HUES64 (cell line): ENCODE results near the gene ZNF22.
A peak's percentile ranks its signal among the peaks of the same experiment; 100 is the strongest.

Source experiments
- H3K27ac ChIP-seq: 2 replicates; pipeline ENCODE4 v1.7.0; 2013; ENCODE audit warnings: low read depth, low read length, inconsistent platforms
- H3K27me3 ChIP-seq: 2 replicates; pipeline ENCODE4 v1.6.1; 2013; ENCODE audit warnings: mild to moderate bottlenecking, low read length; ENCODE audit not compliant: insufficient read depth
- H3K36me3 ChIP-seq: 2 replicates; pipeline ENCODE4 v1.6.1; 2013; ENCODE audit warnings: mild to moderate bottlenecking, low read length; ENCODE audit not compliant: insufficient read depth
- H3K4me1 ChIP-seq: 2 replicates; pipeline ENCODE4 v1.6.1; 2013; ENCODE audit warnings: mild to moderate bottlenecking, low read length, moderate library complexity; ENCODE audit not compliant: insufficient read depth
- H3K4me3 ChIP-seq: 2 replicates; pipeline ENCODE4 v1.5.1; 2013; ENCODE audit warnings: mild to moderate bottlenecking, low read length, moderate library complexity
- H3K9ac ChIP-seq: 2 replicates; pipeline ENCODE4 v1.6.1; 2013; ENCODE audit warnings: mild to moderate bottlenecking, low read depth, low read length
- H3K9me3 ChIP-seq: 2 replicates; pipeline ENCODE4 v1.6.1; 2013; ENCODE audit warnings: low read depth, low read length; ENCODE audit not compliant: insufficient read depth
- WGBS: fragments of 150-250, 120-280 bp; methylation state at CpG from one replicate; pipeline ENCODE4 v1.1.7; 2013; ENCODE audit warnings: missing lambda C conversion rate; 5-methylcytosine and 5-hydroxymethylcytosine counted together

The ZNF22 gene

DNA sequence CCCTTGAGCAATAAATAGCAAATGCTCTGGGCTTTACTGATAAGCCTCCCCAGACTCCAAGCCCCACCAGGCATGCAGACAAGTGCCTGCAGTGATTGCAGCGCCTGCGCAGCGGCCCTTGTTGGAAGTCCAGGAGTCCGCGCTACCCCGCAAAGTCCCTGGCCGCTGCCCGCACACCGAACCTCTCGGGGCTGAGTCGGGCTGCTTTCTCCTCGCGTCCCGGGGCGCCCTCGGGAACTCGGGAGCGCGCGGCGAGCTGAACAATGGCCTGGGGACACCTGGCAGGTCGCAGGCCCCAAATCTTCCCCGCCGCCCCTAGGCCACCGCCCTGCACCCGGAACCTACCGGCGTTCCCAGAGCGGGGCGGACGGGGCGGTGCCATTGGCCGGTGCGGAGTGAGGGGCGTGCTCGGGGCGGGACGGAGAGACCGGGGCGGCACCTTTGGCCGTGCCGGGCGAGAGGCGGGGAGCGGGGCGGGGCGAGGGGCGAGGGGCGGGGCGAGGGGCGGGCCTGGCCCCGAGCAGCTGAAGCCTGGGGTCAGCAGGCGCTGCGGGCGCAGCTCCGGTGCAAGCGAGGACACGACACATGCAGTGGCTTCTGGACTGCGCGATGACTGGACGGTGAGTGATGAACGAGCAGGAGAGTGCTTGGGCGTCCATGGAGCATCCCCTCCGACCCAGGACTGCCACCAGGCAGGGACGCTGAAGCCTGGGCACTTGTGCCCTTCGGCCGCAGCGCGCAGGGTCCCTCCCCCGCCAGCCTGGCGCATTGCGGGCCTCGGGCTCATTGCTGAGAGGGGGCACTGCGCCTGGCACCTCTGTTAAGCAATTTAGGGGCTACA lies 41.3 kb upstream of the ZNF22 start, which contains the start of gene RASSF4:
TSS of gene RASSF4 (plus strand) at position 556 of the 841 bp plus-strand sequence. CDS start 10,401 bp downstream, outside the sequence.
- H3K4me3 ChIP-seq, result peak within 1 kb of the TSS; percentile 86
- 1% methylated on average over 73 of the region's 74 CpGs for WGBS
- peaks cover 10% of the 10 kb centered on the region for H3K27me3 ChIP-seq
- no peaks in the 10 kb centered on the region for H3K9me3 ChIP-seq
- H3K9ac ChIP-seq, result peak within 1 kb of the TSS; percentile 86
- H3K36me3 ChIP-seq, result no peaks in the 10 kb centered on the region
- peak within 1 kb of the TSS; percentile 78; the same call in 1 of the 2 replicates for H3K27ac ChIP-seq
- peaks cover 49% of the 10 kb centered on the region for H3K4me1 ChIP-seq

DNA sequence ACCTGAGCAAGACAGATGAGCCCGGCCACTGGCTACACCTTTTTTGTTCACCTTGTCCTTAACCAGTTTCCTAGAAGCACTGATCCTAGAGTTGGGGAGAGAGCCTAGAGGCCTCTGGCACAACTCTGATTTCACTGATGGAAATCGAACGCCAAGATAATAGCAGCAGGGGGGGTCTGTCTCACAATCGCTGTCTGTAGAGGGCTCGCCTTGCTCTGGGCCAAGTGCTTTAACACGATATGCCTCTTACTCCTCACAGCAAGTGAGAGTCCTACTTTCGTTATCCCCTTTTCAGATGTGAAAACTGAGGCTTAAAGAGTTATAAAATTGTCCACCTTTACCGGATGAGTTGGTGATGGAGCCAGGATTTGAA lies 40.6 kb upstream of the ZNF22 start:
- WGBS, result 27% methylated on average over 8 of the region's 8 CpGs
- Histone ChIP-seq H3K36me3 (no peaks in the 10 kb centered on the region), H3K9ac (no peak overlapping the region), H3K27ac (no peak overlapping the region), H3K4me1 (peaks cover 55% of the 10 kb centered on the region), H3K27me3 (peaks cover 10% of the 10 kb centered on the region), H3K9me3 (no peaks in the 10 kb centered on the region), H3K4me3 (peak overlapping the region; percentile 66)

DNA sequence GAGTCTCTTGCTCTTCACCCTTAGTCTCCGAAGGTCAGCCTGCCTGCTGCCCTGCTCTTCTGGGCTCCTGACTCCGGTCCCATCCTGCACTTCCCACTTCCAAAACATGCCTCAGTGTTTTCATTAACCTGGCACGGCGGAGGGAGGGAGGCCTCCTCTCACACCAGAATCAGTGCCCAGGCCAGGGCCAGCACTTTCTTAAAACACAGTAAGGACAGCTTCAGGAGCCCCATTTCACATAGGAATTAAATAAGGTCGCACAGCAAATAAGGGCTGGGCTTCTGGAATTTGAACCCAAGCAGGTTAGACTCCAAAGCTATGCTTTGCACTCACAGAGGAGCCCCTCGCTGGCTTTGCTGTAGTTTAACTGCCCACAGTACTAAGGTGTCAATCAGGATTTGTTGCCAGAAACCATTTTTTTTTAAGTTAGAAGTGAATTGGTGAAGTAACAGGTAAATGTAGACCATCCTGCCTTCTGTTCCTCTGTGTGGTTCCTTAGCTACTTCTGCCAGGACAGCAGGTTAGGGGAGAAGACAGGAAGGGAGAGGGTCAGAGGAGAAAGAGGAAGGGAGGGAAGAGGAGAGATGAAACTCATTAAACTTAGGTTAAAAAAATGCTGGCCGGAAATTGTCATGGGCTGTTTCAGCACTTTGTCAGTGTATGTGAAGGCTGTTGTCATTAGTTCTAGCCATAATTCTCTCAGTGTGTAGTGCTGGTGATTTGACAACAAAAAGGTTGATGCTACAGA lies 40.1 kb upstream of the ZNF22 start:
- peaks cover 10% of the 10 kb centered on the region for H3K27me3 ChIP-seq
- no peaks in the 10 kb centered on the region for H3K36me3 ChIP-seq
- H3K4me3 ChIP-seq, result peak overlapping the region; percentile 66; the same call in 1 of the 2 replicates
- H3K9me3 ChIP-seq, result no peaks in the 10 kb centered on the region
- whole genome bisulfite sequencing, result 75% methylated on average over 7 of the region's 7 CpGs
- H3K27ac ChIP-seq, result no peak overlapping the region
- no peak overlapping the region for H3K9ac ChIP-seq
- H3K4me1 ChIP-seq, result peaks cover 60% of the 10 kb centered on the region

DNA sequence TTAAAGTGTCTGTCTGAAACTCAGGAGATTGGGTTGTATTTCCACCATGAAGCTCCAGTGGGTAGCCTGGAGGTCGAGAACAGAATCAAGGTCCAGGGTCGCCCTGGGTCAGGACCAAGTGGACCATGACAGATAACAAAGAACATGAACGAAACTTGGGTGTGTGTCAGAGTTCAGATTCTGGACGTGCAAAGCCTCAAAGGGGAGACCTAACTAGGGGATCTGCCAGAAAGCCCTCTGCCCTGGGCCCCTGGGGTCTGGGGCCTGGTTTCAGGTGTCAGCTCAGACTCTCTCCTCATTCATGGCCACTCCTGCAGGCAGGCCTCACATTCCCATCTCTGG lies 39.5 kb upstream of the ZNF22 start:
- H3K27me3 ChIP-seq, result peaks cover 10% of the 10 kb centered on the region
- H3K4me3 ChIP-seq, result no peak overlapping the region
- H3K9me3 ChIP-seq, result no peaks in the 10 kb centered on the region
- 82% methylated on average over 4 of the region's 4 CpGs for WGBS
- peaks cover 66% of the 10 kb centered on the region for H3K4me1 ChIP-seq
- no peaks in the 10 kb centered on the region for H3K36me3 ChIP-seq
- H3K9ac ChIP-seq, result no peak overlapping the region
- no peak overlapping the region for H3K27ac ChIP-seq

DNA sequence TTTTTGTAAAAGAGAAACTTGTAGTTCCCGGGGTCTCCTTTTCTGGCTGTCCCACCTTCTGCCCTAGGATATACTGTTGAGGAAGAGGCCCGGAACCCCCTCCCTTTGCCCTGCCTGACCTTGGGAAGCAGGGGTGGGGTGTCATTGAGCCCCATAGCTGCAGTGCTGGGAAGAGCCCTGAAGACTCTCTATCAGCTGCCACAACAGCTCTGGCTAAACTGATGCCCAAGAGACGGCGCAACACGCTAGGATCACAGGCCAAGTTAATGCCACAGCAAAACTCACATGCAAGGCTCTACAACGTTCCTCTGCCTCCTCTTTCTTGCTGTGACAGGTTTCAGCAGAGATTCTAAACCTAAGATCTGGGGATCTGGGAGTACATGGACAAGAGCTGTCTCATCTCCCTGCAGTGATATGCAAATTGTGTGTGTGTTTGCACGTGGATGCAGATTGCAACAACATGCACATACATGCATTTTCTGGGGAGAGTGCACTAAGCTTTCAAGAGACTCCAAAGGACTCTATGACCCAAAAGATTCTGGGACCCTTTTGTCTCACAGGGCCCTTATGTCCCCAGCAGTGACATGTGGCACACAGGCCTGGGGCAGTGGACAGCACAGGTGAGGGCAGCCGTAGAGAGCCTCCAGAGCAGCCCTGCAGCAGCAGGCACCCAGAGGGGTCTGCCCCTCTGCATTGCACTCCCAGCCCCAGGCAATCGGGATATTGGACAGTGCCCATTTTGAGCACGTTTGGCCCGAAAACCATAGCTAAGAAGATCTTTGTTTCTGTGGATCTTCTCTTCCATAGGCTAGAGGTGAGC lies 38.6 kb upstream of the ZNF22 start:
- 84% methylated on average over 11 of the region's 11 CpGs for WGBS
- Histone ChIP-seq H3K9me3 (no peaks in the 10 kb centered on the region), H3K36me3 (no peaks in the 10 kb centered on the region), H3K4me3 (no peak overlapping the region), H3K9ac (no peak overlapping the region), H3K4me1 (peaks cover 67% of the 10 kb centered on the region), H3K27me3 (peaks cover 10% of the 10 kb centered on the region), H3K27ac (no peak overlapping the region)

DNA sequence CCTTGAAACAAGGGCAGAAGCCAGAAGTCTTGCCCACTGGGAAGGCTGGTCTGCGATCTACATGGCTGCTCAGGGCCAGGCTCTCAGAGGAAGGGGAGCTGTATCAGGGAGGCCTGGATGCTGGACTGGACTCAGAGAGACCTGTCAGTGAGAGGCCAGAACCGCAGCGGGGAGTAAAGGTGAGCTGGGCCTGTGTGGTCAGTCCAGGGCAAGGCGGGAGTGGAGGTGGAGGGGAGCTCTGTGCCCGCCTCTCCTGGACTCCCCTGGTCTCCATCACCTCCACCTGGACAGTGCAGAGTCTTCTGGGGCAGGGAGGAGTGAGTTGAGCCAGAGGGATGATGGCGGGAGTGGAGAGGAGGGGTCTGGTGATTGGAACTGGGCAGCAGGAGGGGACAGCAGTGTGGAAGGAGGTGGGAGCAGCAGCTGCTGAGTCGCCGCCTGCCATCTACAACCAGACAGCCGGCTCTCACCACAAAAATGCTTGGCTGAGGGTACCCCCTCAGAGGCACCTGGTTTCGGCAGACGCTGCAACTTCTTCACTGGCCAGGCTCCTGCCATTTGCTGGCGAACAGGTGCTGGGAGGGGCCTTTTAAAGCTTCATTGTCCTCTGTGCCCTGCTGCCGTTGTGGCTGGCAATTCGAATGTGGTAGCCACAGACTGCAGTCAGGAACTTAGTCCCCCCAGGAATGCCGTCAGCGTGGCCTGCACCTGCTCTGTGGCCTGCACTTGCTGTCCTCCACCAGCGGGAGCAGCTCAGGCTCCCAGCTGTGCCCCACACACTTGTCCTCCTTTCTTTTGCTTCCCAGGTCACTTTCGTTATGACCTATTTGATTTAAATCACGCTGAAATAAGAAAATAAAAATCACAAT lies 37.6 kb upstream of the ZNF22 start:
- Histone ChIP-seq H3K27ac (peak overlapping the region; percentile 69; the same call in 1 of the 2 replicates), H3K4me3 (no peak overlapping the region), H3K27me3 (peaks cover 10% of the 10 kb centered on the region), H3K4me1 (peaks cover 67% of the 10 kb centered on the region), H3K9ac (no peak overlapping the region), H3K36me3 (no peaks in the 10 kb centered on the region), H3K9me3 (no peaks in the 10 kb centered on the region)
- 73% methylated on average over 19 of the region's 19 CpGs for WGBS

DNA sequence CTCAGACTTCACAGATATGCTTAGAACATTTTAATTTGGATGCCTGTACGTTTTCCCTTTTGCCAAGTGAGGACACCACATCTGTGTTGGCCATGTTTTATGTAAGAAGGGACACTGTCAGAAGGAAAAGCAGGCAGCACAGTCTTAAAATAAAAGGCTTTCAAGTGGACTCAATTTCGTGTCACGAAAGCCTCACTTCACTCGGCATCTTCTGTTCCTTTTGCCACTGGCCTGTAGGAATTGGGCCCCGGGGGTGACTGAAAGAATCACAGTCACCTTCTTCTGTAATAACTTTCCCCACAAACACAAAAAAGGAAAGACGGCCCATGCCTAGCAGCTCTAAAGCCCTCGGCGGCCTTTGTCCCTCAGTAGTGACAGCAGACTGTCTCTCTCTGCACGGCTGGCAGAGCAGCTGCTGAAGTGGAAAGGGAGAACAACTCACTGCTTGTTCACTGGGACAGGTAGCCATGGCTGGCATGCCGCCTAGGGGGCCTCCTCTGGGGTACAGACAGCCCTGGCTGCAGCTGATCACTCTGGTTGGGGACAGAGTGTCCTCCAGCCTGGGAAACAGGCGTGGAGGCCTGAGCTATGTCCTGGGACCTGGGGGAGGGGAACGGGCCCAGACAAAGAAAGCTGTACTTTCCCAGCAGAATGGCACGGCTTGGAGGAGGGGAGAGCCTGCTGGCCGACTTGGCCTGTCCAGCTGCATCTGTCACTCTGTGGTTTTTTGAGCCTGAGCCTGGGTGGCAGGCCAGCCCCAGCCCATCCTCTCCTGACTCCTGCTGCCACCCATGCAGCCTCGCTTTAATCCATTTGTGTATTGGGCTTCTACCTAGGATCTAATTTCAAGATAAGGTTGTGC lies 36.7 kb upstream of the ZNF22 start:
- Histone ChIP-seq H3K36me3 (no peaks in the 10 kb centered on the region), H3K27ac (peak overlapping the region; percentile 69), H3K4me3 (0 out of 2 replicates have a peak overlapping the region, but pooled peaks have one; percentile 4), H3K4me1 (peaks cover 58% of the 10 kb centered on the region), H3K9ac (peak overlapping the region; percentile 62), H3K9me3 (no peaks in the 10 kb centered on the region), H3K27me3 (peaks cover 10% of the 10 kb centered on the region)
- 49% methylated on average over 15 of the region's 15 CpGs for WGBS

DNA sequence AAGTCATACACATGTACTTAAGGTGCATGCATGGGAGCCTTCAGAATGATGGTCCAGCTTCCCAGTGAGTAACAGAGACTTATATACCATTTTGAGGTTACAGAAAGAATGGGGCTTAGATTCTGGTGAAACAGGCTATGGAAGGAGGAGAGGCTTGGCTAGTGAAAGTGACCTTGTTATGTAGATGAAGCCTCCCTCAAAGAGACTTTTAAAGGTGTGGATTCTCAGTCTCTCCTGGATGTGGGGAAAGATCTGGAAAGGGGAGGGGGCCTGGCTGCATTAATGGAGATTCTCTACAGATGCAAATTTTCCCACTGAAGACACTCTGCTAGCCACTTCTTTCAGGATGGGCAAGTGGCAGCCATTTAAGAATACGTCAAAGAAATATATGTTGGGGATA lies 35.6 kb upstream of the ZNF22 start:
- H3K27ac ChIP-seq, result peak overlapping the region; percentile 32; the same call in 1 of the 2 replicates
- WGBS, result no CpG with 5 or more reads among the region's 1 CpG
- H3K36me3 ChIP-seq, result no peaks in the 10 kb centered on the region
- no peak overlapping the region for H3K9ac ChIP-seq
- peaks cover 56% of the 10 kb centered on the region for H3K4me1 ChIP-seq
- H3K9me3 ChIP-seq, result no peaks in the 10 kb centered on the region
- H3K27me3 ChIP-seq, result peaks cover 7% of the 10 kb centered on the region
- H3K4me3 ChIP-seq, result no peak overlapping the region; the same call in 1 of the 2 replicates

DNA sequence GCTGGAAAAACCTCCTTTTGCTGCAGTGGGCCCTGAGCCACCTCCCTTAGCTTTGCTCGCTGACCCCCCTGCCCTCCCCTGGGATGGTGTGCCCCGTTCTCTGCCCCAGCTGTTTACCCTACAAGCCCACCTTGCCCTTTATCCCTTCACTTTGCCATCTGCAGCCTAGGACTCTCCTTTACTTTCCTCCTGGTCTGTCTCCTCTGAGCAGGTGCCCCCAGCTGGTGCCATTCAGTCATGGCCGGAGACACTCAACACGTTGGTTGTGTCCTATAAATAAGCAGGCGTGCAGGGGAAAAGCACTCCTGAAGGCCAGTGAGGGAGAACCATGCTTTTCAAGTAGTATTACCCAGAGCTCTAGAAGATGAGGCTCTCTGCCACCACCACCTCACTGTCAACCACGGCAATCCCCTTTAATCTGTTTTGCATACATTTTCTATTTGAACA lies 35.0 kb upstream of the ZNF22 start:
- H3K27ac ChIP-seq, result peak overlapping the region; percentile 32; the same call in 1 of the 2 replicates
- H3K4me1 ChIP-seq, result peaks cover 50% of the 10 kb centered on the region

More for the DNA sequence above, 35.0 kb upstream of the ZNF22 start:
- no peak overlapping the region for H3K9ac ChIP-seq
- H3K27me3 ChIP-seq, result peaks cover 1% of the 10 kb centered on the region; the same call in 1 of the 2 replicates
- H3K9me3 ChIP-seq, result no peaks in the 10 kb centered on the region
- 87% methylated on average over 6 of the region's 6 CpGs for WGBS
- no peak overlapping the region for H3K4me3 ChIP-seq
- H3K36me3 ChIP-seq, result no peaks in the 10 kb centered on the region; the same call in 1 of the 2 replicates
